Measurements from ENCODE around the gene PAXX.
A peak's percentile ranks its signal among the peaks of the same experiment; 100 is the strongest.

PAXX gene

DNA sequence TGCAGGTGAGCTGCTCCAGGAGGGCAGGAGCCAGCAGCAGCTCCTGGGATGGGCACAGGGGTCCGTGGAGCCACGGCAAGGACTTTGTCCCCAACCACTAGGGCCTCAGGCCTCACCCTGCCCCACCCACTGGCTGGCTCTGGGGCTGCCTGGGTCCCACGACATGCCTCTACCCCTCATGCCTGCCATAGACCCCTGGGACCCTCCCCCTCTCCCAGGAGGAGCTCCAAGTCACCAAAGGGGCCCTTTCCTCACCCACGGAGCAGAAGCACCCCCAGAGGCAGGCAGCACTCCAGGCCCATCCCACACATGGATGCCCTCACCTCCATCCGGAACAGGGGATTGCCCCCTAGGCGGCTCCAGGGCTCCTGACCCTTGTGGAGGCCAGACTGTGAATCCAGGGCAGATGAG, 29.4 kb downstream of the PAXX start:
- Mint-ChIP-seq H3K36me3 (ENCODE audit: low read depth) (peaks cover 6% of the 10 kb centered on the region), H3K9me3 (no peaks in the 10 kb centered on the region), H3K27me3 (ENCODE audit: low read depth, poor library complexity) (no peaks in the 10 kb centered on the region), H3K4me1 (peaks cover 15% of the 10 kb centered on the region), H3K4me3 (no peak overlapping the region), H3K27ac (no peak overlapping the region)
- no peak for TF ChIP-seq CTCF (IDR thresholded peaks at IDR 0.05)
- no peak for DNase-seq

GRCh38 chr9:137021979-137022661, 29.9 kb downstream of the PAXX start:
- no peaks in the 10 kb centered on the region for H3K9me3 Mint-ChIP-seq
- peaks cover under 1% of the 10 kb centered on the region for H3K36me3 Mint-ChIP-seq (ENCODE audit: low read depth)
- DNase-seq = peak; percentile 60
- H3K4me1 Mint-ChIP-seq = peaks cover 16% of the 10 kb centered on the region
- H3K27ac Mint-ChIP-seq = no peak overlapping the region
- no peak overlapping the region for H3K4me3 Mint-ChIP-seq
- TF ChIP-seq CTCF (IDR thresholded peaks at IDR 0.05) = no peak
- no peaks in the 10 kb centered on the region for H3K27me3 Mint-ChIP-seq (ENCODE audit: low read depth, poor library complexity)

DNA sequence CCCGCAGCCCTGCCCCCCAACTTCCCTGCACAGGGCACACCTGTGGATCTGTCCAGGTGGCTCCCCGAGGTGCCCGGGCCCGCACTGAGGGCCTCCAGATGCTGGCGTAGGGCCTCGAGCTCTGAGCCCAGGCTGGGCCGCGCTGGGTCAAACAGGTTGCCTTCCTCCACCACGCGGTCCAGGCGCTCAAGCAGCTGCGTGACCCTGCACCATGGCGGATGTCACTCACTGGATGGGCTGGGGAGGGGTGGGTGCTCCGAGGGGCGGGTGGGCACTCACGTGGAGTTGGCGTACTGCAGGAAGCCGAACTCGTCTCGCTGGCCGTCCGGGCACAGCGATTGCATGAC, 30.4 kb downstream of the PAXX start:
- Mint-ChIP-seq H3K27me3 (ENCODE audit: low read depth, poor library complexity) (no peaks in the 10 kb centered on the region), H3K27ac (no peak overlapping the region), H3K4me1 (peaks cover 19% of the 10 kb centered on the region), H3K36me3 (ENCODE audit: low read depth) (no peaks in the 10 kb centered on the region), H3K4me3 (no peak overlapping the region), H3K9me3 (no peaks in the 10 kb centered on the region)
- no peak for DNase-seq
- TF ChIP-seq CTCF (IDR thresholded peaks at IDR 0.05) = no peak

GRCh38 chr9:137023157-137023556, 30.9 kb downstream of the PAXX start:
- no peak for DNase-seq
- Mint-ChIP-seq H3K36me3 (ENCODE audit: low read depth) (no peaks in the 10 kb centered on the region), H3K9me3 (no peaks in the 10 kb centered on the region), H3K4me1 (peaks cover 19% of the 10 kb centered on the region), H3K27ac (no peak overlapping the region), H3K27me3 (ENCODE audit: low read depth, poor library complexity) (no peaks in the 10 kb centered on the region), H3K4me3 (no peak overlapping the region)
- TF ChIP-seq CTCF (IDR thresholded peaks at IDR 0.05) = no peak

DNA sequence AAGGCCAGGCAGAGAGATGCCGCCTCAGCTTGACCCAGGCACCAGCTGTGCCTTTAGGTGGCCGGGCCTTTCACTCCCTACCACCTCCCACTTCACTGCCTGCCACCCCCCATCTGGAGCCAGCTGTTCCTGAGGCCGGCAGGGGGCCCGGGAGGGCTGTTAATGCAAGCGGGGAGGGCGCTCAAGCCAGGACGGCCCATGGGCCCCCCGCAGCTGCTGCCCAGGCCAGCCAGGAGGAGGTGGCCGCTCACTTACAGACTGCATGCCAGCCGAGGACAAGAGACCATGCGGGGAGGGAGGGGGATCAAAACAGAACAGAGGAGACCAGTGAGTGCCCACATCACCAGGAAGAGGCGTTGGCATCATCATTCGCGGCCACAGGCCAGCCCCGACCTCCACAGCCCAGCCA, 31.4 kb downstream of the PAXX start:
- Mint-ChIP-seq H3K4me1 (peaks cover 19% of the 10 kb centered on the region), H3K4me3 (no peak overlapping the region), H3K36me3 (ENCODE audit: low read depth) (no peaks in the 10 kb centered on the region), H3K27me3 (ENCODE audit: low read depth, poor library complexity) (no peaks in the 10 kb centered on the region), H3K27ac (no peak overlapping the region), H3K9me3 (no peaks in the 10 kb centered on the region)
- no peak for DNase-seq
- no peak for TF ChIP-seq CTCF (IDR thresholded peaks at IDR 0.05)

GRCh38 chr9:137025517-137025966, 33.3 kb downstream of the PAXX start:
- peak; percentile 45 for DNase-seq
- H3K36me3 Mint-ChIP-seq (ENCODE audit: low read depth) = no peaks in the 10 kb centered on the region
- H3K27ac Mint-ChIP-seq = no peak overlapping the region
- H3K4me1 Mint-ChIP-seq = peaks cover 19% of the 10 kb centered on the region
- peaks cover 4% of the 10 kb centered on the region for H3K27me3 Mint-ChIP-seq (ENCODE audit: low read depth, poor library complexity)
- H3K9me3 Mint-ChIP-seq = no peaks in the 10 kb centered on the region
- H3K4me3 Mint-ChIP-seq = no peak overlapping the region
- no peak for TF ChIP-seq CTCF (IDR thresholded peaks at IDR 0.05)
